Fibroblast of villous mesenchyme (primary cell): ENCODE data around the gene CMTR1. TPM values are rescaled to one million over a fixed set of nuclear protein-coding genes. Genes with fewer than 3 reads are reported as not detected.

Source experiments
- DNase-seq: peaks from one replicate; pipeline ENCODE4 v3.0.0-alpha.2; 2010; ENCODE audit warnings: low read depth
- H3K4me3 ChIP-seq: 2 replicates; pipeline ENCODE4 v1.5.1; 2011; ENCODE audit warnings: low read depth, mild to moderate bottlenecking, low read length
- total RNA-seq: library from RNA; depleted of rRNA; stranded (reverse); fragments of >200 nt; gene quantifications from 2 replicates; pipeline ENCODE4 v1.2.3, GENCODE V29; 2012
- TF ChIP-seq, protein P1 (sequence below): IDR thresholded peaks from 2 replicates; pipeline ENCODE4 v1.5.1; 2012; ENCODE audit warnings: low read depth, mild to moderate bottlenecking, low read length; ENCODE audit not compliant: insufficient read depth

Gene CMTR1
- total RNA-seq, 1 donor = 49.7 TPM

DNA sequence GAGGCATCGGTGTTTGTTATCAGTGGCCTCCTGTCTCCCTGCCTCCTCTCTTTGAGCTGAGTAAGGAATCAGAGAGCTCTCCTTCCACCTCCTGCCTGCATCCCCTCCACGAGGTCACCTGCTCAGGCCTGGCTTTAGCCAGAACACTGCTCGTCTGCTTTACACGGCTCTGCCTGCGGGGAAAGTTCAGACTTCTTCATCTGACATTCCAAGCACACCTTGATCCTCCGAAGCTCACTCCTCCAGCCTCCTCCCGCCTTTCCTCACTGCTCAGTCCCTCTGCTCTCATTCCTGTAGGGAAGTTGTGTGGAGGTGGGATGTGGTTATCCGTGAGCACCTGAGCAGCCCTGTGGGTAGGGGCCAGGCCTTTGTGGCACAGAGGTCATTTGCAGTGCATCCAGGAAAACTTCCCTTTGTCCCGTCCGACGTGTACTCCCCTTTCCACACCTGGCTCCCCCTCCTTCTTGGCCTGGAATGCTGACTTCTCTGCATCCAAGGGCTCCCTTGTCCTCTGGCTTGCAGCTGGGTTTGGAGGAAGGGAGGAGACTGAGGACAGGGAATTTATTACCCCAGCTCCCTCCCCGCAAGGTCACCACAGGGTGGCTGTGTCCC, 79.5 kb downstream of the CMTR1 start:
- no peak for DNase-seq
- TF ChIP-seq, protein P1, sequence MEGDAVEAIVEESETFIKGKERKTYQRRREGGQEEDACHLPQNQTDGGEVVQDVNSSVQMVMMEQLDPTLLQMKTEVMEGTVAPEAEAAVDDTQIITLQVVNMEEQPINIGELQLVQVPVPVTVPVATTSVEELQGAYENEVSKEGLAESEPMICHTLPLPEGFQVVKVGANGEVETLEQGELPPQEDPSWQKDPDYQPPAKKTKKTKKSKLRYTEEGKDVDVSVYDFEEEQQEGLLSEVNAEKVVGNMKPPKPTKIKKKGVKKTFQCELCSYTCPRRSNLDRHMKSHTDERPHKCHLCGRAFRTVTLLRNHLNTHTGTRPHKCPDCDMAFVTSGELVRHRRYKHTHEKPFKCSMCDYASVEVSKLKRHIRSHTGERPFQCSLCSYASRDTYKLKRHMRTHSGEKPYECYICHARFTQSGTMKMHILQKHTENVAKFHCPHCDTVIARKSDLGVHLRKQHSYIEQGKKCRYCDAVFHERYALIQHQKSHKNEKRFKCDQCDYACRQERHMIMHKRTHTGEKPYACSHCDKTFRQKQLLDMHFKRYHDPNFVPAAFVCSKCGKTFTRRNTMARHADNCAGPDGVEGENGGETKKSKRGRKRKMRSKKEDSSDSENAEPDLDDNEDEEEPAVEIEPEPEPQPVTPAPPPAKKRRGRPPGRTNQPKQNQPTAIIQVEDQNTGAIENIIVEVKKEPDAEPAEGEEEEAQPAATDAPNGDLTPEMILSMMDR = no peak
- H3K4me3 ChIP-seq = no peak overlapping the region

DNA sequence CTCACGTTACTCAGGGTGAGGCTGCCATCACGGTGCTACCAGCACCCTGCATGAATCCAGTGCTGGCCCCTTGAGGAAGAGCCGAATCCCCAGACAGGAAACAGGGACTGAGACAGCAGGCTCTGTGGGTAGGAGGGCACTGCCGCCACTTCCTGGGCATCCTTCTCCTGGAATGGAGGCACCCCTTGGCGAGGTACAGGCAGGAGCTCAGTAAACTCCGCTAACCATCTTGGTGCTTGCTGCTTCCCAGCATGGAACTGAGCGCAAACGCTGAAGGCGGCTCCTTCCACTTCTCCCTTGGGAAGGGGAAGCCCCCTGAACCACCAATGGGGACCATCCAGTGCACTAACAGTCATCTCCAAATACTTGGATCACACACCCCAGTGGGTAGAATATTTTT, 80.1 kb downstream of the CMTR1 start:
- DNase-seq = no peak
- no peak overlapping the region for H3K4me3 ChIP-seq
- TF ChIP-seq, protein P1 = no peak

DNA sequence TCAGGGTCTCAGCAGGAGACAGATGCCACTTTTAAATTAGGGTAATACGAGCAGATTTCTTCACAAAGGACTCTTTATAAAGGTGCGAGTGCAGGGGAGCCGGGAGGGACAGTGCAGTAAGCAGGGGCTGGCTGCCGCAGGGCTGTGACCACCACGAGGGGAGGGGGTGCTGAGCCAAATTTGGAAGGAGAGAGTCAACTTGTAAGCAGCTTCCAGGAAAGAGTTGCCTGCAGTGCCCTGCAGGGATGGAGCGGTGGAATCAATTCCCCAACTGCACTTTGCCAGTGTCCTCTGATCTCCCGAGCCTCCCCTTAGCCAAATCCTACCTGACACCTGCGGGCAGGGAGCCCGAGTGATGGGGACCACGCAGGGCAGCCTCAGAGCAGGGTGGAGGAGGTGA, 80.6 kb downstream of the CMTR1 start:
- TF ChIP-seq, protein P1 = no peak
- no peak overlapping the region for H3K4me3 ChIP-seq
- no peak for DNase-seq

DNA sequence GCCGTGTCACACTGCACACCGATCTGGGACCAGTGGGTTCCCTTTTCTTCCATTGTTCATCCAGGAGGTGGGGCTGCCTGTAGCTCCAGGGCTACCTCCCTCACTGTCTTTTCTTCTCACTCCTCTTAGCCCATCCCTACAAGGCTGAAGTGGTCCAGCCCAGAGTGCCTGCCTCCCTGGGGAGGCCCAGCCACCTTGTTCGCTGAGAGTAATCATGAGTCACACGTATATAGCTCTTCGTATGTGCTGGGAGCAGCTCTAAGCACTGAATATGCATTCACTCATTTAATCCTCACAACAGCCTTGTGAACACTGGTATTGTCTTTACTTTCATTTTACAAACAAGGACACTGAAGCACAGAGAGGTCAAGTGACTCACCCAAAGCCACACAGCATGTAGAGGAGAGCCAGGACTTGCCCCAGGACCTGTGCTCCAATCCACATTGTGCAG, 81.3 kb downstream of the CMTR1 start:
- no peak overlapping the region for H3K4me3 ChIP-seq
- DNase-seq = no peak
- TF ChIP-seq, protein P1 = no peak

DNA sequence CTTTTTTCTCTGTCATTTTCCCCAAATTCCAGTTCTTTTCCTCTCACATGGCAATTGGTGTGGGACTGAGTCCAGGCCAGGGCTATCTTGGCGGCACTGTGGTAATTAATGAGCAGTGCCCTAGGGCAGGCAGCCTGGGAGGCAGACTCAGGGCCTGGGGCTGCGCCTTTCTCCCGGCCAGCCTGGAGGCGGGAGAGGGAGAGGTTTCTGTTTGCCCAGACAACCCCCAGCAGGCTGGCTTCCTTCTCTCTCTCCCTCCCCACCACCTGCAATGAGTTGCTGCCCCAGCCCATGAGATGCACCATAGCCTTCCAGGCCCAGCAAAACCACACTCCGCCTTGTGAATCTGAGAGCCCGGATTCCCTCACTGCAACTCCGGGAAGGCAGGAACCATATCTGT, 81.8 kb downstream of the CMTR1 start:
- no peak for DNase-seq
- TF ChIP-seq, protein P1 = no peak
- no peak overlapping the region for H3K4me3 ChIP-seq

DNA sequence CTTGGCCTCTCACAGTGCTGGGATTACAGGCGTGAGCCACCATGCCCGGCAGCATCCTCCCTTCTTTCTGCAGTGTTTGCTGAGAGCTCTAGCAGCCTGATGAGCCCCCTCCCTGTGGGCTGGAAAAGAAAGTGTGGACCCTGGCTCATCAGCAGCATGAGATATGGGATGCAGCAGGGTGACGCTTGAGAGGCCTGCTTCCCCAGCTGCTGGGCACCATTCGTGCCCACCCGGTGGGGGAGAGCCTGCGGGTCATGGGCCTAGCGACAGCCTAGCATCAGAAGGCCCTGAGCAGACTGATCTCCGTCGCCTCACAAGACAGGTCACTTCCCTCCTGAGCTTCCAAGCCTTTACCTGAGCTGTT, 82.7 kb downstream of the CMTR1 start:
- TF ChIP-seq, protein P1 = no peak
- DNase-seq = no peak
- H3K4me3 ChIP-seq = no peak overlapping the region
